Neuronal stem cell (in vitro differentiated cells): ENCODE results near the gene RPS24.

Experiments used
- DNase-seq: peaks from one replicate; pipeline ENCODE4 v3.0.0-alpha.2; 2013; ENCODE audit warnings: low spot score
- H2AFZ ChIP-seq: one replicate; pipeline ENCODE4 v1.6.1; 2013; ENCODE audit warnings: mild to moderate bottlenecking, low read length, inconsistent platforms
- H2AK5ac ChIP-seq: 2 replicates; pipeline ENCODE4 v1.6.1; 2013; ENCODE audit warnings: low read depth, mild to moderate bottlenecking, inconsistent platforms, low read length, moderate library complexity, mixed read lengths
- H2BK120ac ChIP-seq: 2 replicates; pipeline ENCODE4 v1.6.1; 2013; ENCODE audit warnings: low read depth, mild to moderate bottlenecking, inconsistent platforms, low read length, moderate library complexity, mixed read lengths
- H2BK12ac ChIP-seq: one replicate; pipeline ENCODE4 v1.6.1; 2013; ENCODE audit warnings: low read length, inconsistent platforms
- H2BK15ac ChIP-seq: 2 replicates; pipeline ENCODE4 v1.6.1; 2013; ENCODE audit warnings: mild to moderate bottlenecking, low read length, inconsistent platforms, mixed read lengths
- H2BK5ac ChIP-seq: one replicate; pipeline ENCODE4 v1.6.1; 2013; ENCODE audit warnings: inconsistent platforms, mild to moderate bottlenecking, low read length, moderate library complexity
- H3K14ac ChIP-seq: one replicate; pipeline ENCODE4 v1.6.1; 2013; ENCODE audit warnings: low read length, inconsistent platforms
- H3K18ac ChIP-seq: 2 replicates; pipeline ENCODE4 v1.6.1; 2013; ENCODE audit warnings: low read length, inconsistent platforms
- H3K23ac ChIP-seq: 2 replicates; pipeline ENCODE4 v1.6.1; 2013; ENCODE audit warnings: low read depth, mild to moderate bottlenecking, mixed read lengths, low read length, inconsistent platforms; ENCODE audit not compliant: poor library complexity
- H3K27ac ChIP-seq: replicated peaks from 3 replicates; pipeline ENCODE4 v1.5.1; 2013; ENCODE audit warnings: low read length, inconsistent platforms
- H3K27me3 ChIP-seq, 3 experiments: 2 replicates each; pipeline ENCODE4 v1.6.1; 2013; ENCODE audit warnings: low read length in 3 of 3, mild to moderate bottlenecking in 2 of 3, inconsistent platforms in 1 of 3, low read depth in 1 of 3, mixed read lengths in 1 of 3, moderate library complexity in 1 of 3; ENCODE audit not compliant: control insufficient read depth in 3 of 3, insufficient read depth in 3 of 3
- H3K36me3 ChIP-seq, 2 donors: replicated peaks in 1 of 2; 2 replicates each; pipeline ENCODE4 v1.6.1; 2013; ENCODE audit warnings: low read length in 2 of 2; ENCODE audit not compliant: control insufficient read depth in 2 of 2, insufficient read depth in 2 of 2
- H3K4ac ChIP-seq: 2 replicates; pipeline ENCODE4 v1.6.1; 2013; ENCODE audit warnings: inconsistent platforms, mild to moderate bottlenecking, low read length, moderate library complexity
- H3K4me1 ChIP-seq, 2 donors: 1 replicate in 1 of 2; 2 replicates in 1 of 2; pipeline ENCODE4 v1.6.1; 2013; ENCODE audit warnings: low read length in 2 of 2, low read depth in 1 of 2; ENCODE audit not compliant: control insufficient read depth in 2 of 2, insufficient read depth in 1 of 2
- H3K4me2 ChIP-seq: one replicate; pipeline ENCODE4 v1.6.1; 2013; ENCODE audit warnings: mild to moderate bottlenecking, low read length, inconsistent platforms; ENCODE audit not compliant: insufficient read depth, poor library complexity, severe bottlenecking
- H3K4me3 ChIP-seq, 2 donors: 2 replicates each; pipeline ENCODE4 v1.5.1; 2013; ENCODE audit warnings: low read length in 2 of 2, mild to moderate bottlenecking in 2 of 2, inconsistent platforms in 1 of 2, moderate library complexity in 1 of 2
- H3K79me1 ChIP-seq: one replicate; pipeline ENCODE4 v1.6.1; 2013; ENCODE audit warnings: low read depth, mild to moderate bottlenecking, inconsistent platforms, low read length, moderate library complexity
- H3K9ac ChIP-seq: one replicate; pipeline ENCODE4 v1.6.1; 2013; ENCODE audit warnings: mild to moderate bottlenecking, low read depth, low read length, inconsistent platforms; ENCODE audit not compliant: poor library complexity
- H3K9me3 ChIP-seq, 2 donors: replicated peaks in 1 of 2; 2 replicates each; pipeline versions ENCODE3 to v1.6.1; 2013; ENCODE audit warnings: low read length in 2 of 2, mild to moderate bottlenecking in 2 of 2, inconsistent platforms in 1 of 2, low read depth in 1 of 2, mixed read lengths in 1 of 2, moderate library complexity in 1 of 2; ENCODE audit not compliant: control insufficient read depth in 2 of 2, insufficient read depth in 1 of 2
- H4K8ac ChIP-seq: one replicate; pipeline ENCODE4 v1.6.1; 2013; ENCODE audit warnings: low read depth, mild to moderate bottlenecking, inconsistent platforms, low read length, moderate library complexity
- H4K91ac ChIP-seq: one replicate; pipeline ENCODE4 v1.6.1; 2013; ENCODE audit warnings: low read length, low read depth, mild to moderate bottlenecking, inconsistent platforms; ENCODE audit not compliant: poor library complexity
- WGBS, 2 donors: extraction: QIAGEN DNeasy Blood & Tissue Kit; methylation state at CpG; one replicate each; pipeline ENCODE4 v1.1.7; 2013; ENCODE audit warnings: missing lambda C conversion rate in 2 of 2, mixed read lengths in 1 of 2; ENCODE audit not compliant: insufficient read length in 2 of 2, insufficient replicate concordance in 1 of 2; ENCODE audit errors: extremely low coverage in 2 of 2; 5-methylcytosine and 5-hydroxymethylcytosine counted together

Gene RPS24

GRCh38 chr10:78082636-78083035, 49.0 kb downstream of the RPS24 start:
- peaks cover 0 to 2% of the 10 kb centered on the region in 2 donors for H3K9me3 ChIP-seq
- no peak overlapping the region for H3K4ac ChIP-seq
- no peak overlapping the region for H2BK15ac ChIP-seq
- no peaks in the 10 kb centered on the region for H3K36me3 ChIP-seq
- H4K91ac ChIP-seq, result no peak overlapping the region
- no peak overlapping the region for H3K18ac ChIP-seq
- no peak overlapping the region for H3K23ac ChIP-seq
- H3K4me1 ChIP-seq, result peaks cover 0 to 8% of the 10 kb centered on the region in 2 donors
- H3K4me3 ChIP-seq, result no peak overlapping the region
- no CpG with 5 or more reads among the region's 4 CpGs for WGBS, 2 donors
- H2AK5ac ChIP-seq, result no peak overlapping the region
- H2AFZ ChIP-seq, result no peak overlapping the region
- H2BK5ac ChIP-seq, result no peak overlapping the region
- DNase-seq, result no peak
- H3K27me3 ChIP-seq, result peaks cover 0 to 15% (median 0%) of the 10 kb centered on the region in 3 experiments
- no peaks in the 10 kb centered on the region for H3K79me1 ChIP-seq
- no peak overlapping the region for H2BK12ac ChIP-seq
- no peak overlapping the region for H2BK120ac ChIP-seq
- no peak overlapping the region for H3K4me2 ChIP-seq
- H3K14ac ChIP-seq, result no peak overlapping the region
- H4K8ac ChIP-seq, result no peak overlapping the region
- H3K9ac ChIP-seq, result no peak overlapping the region
- no peak overlapping the region for H3K27ac ChIP-seq
